WERI-Rb-1 (cell line): Measurements from ENCODE around the gene SMPDL3B.

Experiments
- DNase-seq: peaks from one replicate; pipeline ENCODE4 v3.0.0-alpha.2; 2020
- H3K27ac ChIP-seq: fragments of 250-450 bp; sonication (Bioruptor Pico); 2 replicates; pipeline ENCODE4 v1.5.1; 2020; ENCODE audit warnings: mild to moderate bottlenecking, moderate library complexity
- H3K27me3 ChIP-seq: fragments of 250-450 bp; sonication (Bioruptor Pico); 2 replicates; pipeline ENCODE4 v1.5.1; 2021; ENCODE audit warnings: mild to moderate bottlenecking, low read depth, moderate library complexity; ENCODE audit not compliant: insufficient read depth, severe bottlenecking
- H3K36me3 ChIP-seq: fragments of 250-450 bp; sonication (Bioruptor Pico); 2 replicates; pipeline ENCODE4 v1.5.1; 2020; ENCODE audit warnings: mild to moderate bottlenecking, moderate library complexity
- H3K4me3 ChIP-seq: 2 replicates; pipeline ENCODE4 v1.5.1; 2011; ENCODE audit warnings: low read depth, mild to moderate bottlenecking, control low read depth, low read length
- H3K9me3 ChIP-seq: fragments of 250-450 bp; sonication (Bioruptor Pico); 2 replicates; pipeline ENCODE4 v1.5.1; 2021; ENCODE audit warnings: mild to moderate bottlenecking, moderate library complexity; ENCODE audit not compliant: severe bottlenecking
- CTCF ChIP-seq: IDR thresholded peaks from 2 replicates; pipeline ENCODE4 v1.5.1; 2011; ENCODE audit warnings: low read depth, mild to moderate bottlenecking, control low read depth, inconsistent platforms, low read length

The SMPDL3B gene

GRCh38 chr1:27940870-27941560, 6.2 kb downstream of the SMPDL3B start:
- no peak for DNase-seq
- no peaks in the 10 kb centered on the region for H3K36me3 ChIP-seq
- H3K9me3 ChIP-seq, result no peaks in the 10 kb centered on the region
- no peak overlapping the region for H3K27ac ChIP-seq
- no peaks in the 10 kb centered on the region for H3K27me3 ChIP-seq
- no peak overlapping the region for H3K4me3 ChIP-seq
- no peak for TF ChIP-seq CTCF

GRCh38 chr1:27941671-27942540, 7.1 kb downstream of the SMPDL3B start:
- no peaks in the 10 kb centered on the region for H3K36me3 ChIP-seq
- no peak overlapping the region for H3K4me3 ChIP-seq
- H3K9me3 ChIP-seq, result no peaks in the 10 kb centered on the region
- DNase-seq, result no peak
- no peak for TF ChIP-seq CTCF
- H3K27ac ChIP-seq, result no peak overlapping the region
- no peaks in the 10 kb centered on the region for H3K27me3 ChIP-seq

GRCh38 chr1:27945020-27945419, 10.2 kb downstream of the SMPDL3B start:
- no peak for TF ChIP-seq CTCF
- Histone ChIP-seq H3K36me3 (no peaks in the 10 kb centered on the region; the same call in 1 of the 2 replicates), H3K27me3 (no peaks in the 10 kb centered on the region), H3K9me3 (no peaks in the 10 kb centered on the region), H3K4me3 (no peak overlapping the region), H3K27ac (no peak overlapping the region)
- no peak for DNase-seq

GRCh38 chr1:27949027-27949426, 14.2 kb downstream of the SMPDL3B start:
- no peak for TF ChIP-seq CTCF
- Histone ChIP-seq H3K27ac (no peak overlapping the region), H3K9me3 (no peaks in the 10 kb centered on the region), H3K4me3 (no peak overlapping the region), H3K27me3 (no peaks in the 10 kb centered on the region), H3K36me3 (no peaks in the 10 kb centered on the region; the same call in 1 of the 2 replicates)
- no peak for DNase-seq

GRCh38 chr1:27951396-27951795, 16.6 kb downstream of the SMPDL3B start:
- Histone ChIP-seq H3K27ac (no peak overlapping the region), H3K9me3 (no peaks in the 10 kb centered on the region), H3K36me3 (no peaks in the 10 kb centered on the region; the same call in 1 of the 2 replicates), H3K4me3 (no peak overlapping the region), H3K27me3 (no peaks in the 10 kb centered on the region)
- DNase-seq, result no peak
- TF ChIP-seq CTCF, result no peak
